Measurements from ENCODE around the gene PPFIBP2.

DNA sequence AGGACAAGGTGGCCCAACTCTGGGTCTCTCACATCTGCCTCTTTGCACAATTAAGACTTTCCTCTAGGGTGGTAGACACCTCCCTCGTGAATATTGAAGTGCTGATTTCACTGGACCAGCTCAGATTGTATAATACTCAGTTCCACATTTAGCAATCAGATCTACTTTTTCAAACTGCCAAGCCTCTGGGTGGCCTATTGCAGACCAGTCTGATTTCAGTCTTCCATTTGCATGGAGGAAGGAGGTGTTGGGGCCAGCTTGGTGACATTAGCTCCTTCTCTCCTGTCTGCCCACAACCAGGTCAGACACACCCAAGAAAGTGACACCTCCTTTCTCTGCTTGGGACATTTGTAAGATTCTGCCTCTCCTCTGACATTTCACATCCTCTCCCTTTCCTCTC is 78.2 kb downstream of the PPFIBP2 start:
- no peak for TF ChIP-seq POLR2AphosphoS5 (IDR thresholded peaks at IDR 0.05)
- TF ChIP-seq CTCF (IDR thresholded peaks at IDR 0.05 in 8 of 11, conservative IDR thresholded peaks at IDR 0.05 in 3 of 11) = no peak
- no peak for TF ChIP-seq POLR2A (IDR thresholded peaks at IDR 0.05)
